Thyroid gland (tissue), 4 donors: ENCODE results near the gene PTX3. TPM values are rescaled to one million over a fixed set of nuclear protein-coding genes. Genes with fewer than 3 reads are reported as not detected.

Experiments used
- DNase-seq, 2 donors: peaks; one replicate each; pipeline ENCODE4 v3.0.0-alpha.2; 2019
- H3K27ac ChIP-seq, 3 donors: fragments of 200-600 bp; sonication (generic); 1 replicate in 2 of 3; 2 replicates in 1 of 3; pipeline ENCODE4 v1.5.1; 2016 to 2019; ENCODE audit warnings: mild to moderate bottlenecking in 1 of 3, moderate library complexity in 1 of 3
- H3K27me3 ChIP-seq: fragments of 200-600 bp; sonication (generic); one replicate; pipeline ENCODE4 v1.5.1; 2019
- H3K36me3 ChIP-seq, 2 donors: fragments of 200-600 bp; sonication (generic); one replicate each; pipeline ENCODE4 v1.5.1; 2016 to 2019
- H3K4me1 ChIP-seq, 2 donors: fragments of 200-600 bp; sonication (generic); one replicate each; pipeline ENCODE4 v1.5.1; 2017 to 2019
- H3K4me3 ChIP-seq, 3 donors: fragments of 200-600 bp; sonication (generic); replicated peaks in 1 of 3; 1 replicate in 2 of 3; 2 replicates in 1 of 3; pipeline ENCODE4 v1.5.1; 2016; ENCODE audit warnings: mild to moderate bottlenecking in 1 of 3
- H3K9me3 ChIP-seq: fragments of 200-600 bp; sonication (generic); one replicate; pipeline ENCODE4 v1.5.1; 2017
- POLR2A ChIP-seq, 2 donors: fragments of 450-650 bp; IDR thresholded peaks; one replicate each; pipeline ENCODE4 v1.6.1; 2017; ENCODE audit warnings: antibody characterized with exemption in 2 of 2, mild to moderate bottlenecking in 2 of 2, moderate library complexity in 1 of 2
- WGBS, 2 donors: methylation state at CpG; one replicate each; pipeline ENCODE4 v1.1.5; 2017; 5-methylcytosine and 5-hydroxymethylcytosine counted together
- intact Hi-C: fragments of 100-400 bp; cut with DNase I; formaldehyde crosslinking; loops from one replicate; pipeline ENCODE4 v1.15.1; 2023
- total RNA-seq, 4 donors: library from RNA; depleted of rRNA; stranded (reverse); fragments of >200 nt; gene quantifications; one replicate each; pipeline ENCODE4 v1.2.3, GENCODE V29; 2016
- TF ChIP-seq, protein P1 (sequence below), 6 experiments: fragments of 200-600 bp in 3 of 6; fragments of 450-650 bp in 3 of 6; sonication (generic) in 3 of 6; IDR thresholded peaks; one replicate each; pipeline ENCODE4 v1.5.1; 2016 to 2019; ENCODE audit warnings: antibody characterized with exemption in 6 of 6, mild to moderate bottlenecking in 2 of 6, inconsistent platforms in 1 of 6, moderate library complexity in 1 of 6

The PTX3 gene
- total RNA-seq, 4 donors from 2014 or later = 0.88 to 19.8 (median 6.6) TPM

DNA sequence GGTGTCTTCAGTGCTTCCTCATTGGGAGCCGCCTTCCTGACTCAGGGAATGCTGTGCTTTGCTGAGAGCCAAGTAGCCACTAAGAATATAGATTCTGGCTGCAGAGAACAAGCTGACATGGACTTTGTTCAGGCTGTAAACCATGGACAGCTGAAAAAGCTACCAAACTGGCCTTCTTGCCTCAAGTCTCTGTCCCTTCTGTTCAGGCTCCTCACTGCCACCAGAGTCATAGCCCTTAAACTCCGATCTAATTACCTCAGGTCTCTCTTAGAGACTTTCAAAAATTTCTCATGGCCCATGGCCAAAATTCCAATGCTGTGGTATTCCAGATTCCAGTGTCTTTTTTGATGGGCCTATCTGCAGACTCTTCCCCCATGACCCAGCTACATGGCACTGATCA is 19.4 kb upstream of the PTX3 start:
- H3K27ac ChIP-seq = no peak overlapping the region
- H3K4me1 ChIP-seq = no peaks in the 10 kb centered on the region
- no peaks in the 10 kb centered on the region for H3K27me3 ChIP-seq
- no peak overlapping the region for H3K4me3 ChIP-seq
- H3K36me3 ChIP-seq = no peaks in the 10 kb centered on the region
- no peak for TF ChIP-seq POLR2A (IDR thresholded peaks at IDR 0.05)
- TF ChIP-seq, protein P1, sequence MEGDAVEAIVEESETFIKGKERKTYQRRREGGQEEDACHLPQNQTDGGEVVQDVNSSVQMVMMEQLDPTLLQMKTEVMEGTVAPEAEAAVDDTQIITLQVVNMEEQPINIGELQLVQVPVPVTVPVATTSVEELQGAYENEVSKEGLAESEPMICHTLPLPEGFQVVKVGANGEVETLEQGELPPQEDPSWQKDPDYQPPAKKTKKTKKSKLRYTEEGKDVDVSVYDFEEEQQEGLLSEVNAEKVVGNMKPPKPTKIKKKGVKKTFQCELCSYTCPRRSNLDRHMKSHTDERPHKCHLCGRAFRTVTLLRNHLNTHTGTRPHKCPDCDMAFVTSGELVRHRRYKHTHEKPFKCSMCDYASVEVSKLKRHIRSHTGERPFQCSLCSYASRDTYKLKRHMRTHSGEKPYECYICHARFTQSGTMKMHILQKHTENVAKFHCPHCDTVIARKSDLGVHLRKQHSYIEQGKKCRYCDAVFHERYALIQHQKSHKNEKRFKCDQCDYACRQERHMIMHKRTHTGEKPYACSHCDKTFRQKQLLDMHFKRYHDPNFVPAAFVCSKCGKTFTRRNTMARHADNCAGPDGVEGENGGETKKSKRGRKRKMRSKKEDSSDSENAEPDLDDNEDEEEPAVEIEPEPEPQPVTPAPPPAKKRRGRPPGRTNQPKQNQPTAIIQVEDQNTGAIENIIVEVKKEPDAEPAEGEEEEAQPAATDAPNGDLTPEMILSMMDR (IDR thresholded peaks at IDR 0.05) = no peak
- no peaks in the 10 kb centered on the region for H3K9me3 ChIP-seq
- WGBS, 2 donors = 88 to 94% methylated on average over 2 of the region's 2 CpGs
- intact Hi-C loops = no loop called here
- no peak for DNase-seq

DNA sequence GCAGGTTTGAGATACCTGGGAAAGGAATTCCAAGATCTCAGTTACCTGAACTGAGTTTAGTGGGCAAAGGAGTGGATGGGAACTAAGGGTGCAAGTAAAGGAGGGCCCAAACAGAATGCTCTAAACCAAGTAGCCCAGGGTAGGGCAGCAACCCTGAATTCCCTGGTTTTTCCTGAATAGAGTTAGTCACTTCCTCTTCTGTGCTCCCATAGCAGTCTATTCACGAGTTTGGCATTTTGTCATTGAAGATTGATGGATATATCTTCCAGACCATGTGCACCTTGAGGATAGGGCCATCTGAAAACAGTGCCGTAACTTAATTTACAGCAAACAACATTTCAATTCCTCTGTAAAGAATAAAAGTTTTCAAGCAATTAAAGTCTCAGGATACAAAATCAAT is 18.5 kb upstream of the PTX3 start:
- no peak overlapping the region for H3K27ac ChIP-seq
- DNase-seq = no peak
- 80 to 91% methylated on average over 2 of the region's 2 CpGs for WGBS, 2 donors
- H3K9me3 ChIP-seq = no peaks in the 10 kb centered on the region
- H3K36me3 ChIP-seq = no peaks in the 10 kb centered on the region
- intact Hi-C loops = no loop called here
- H3K4me1 ChIP-seq = no peaks in the 10 kb centered on the region
- TF ChIP-seq, protein P1 (IDR thresholded peaks at IDR 0.05) = no peak
- TF ChIP-seq POLR2A (IDR thresholded peaks at IDR 0.05) = no peak
- H3K27me3 ChIP-seq = no peaks in the 10 kb centered on the region
- H3K4me3 ChIP-seq = no peak overlapping the region

DNA sequence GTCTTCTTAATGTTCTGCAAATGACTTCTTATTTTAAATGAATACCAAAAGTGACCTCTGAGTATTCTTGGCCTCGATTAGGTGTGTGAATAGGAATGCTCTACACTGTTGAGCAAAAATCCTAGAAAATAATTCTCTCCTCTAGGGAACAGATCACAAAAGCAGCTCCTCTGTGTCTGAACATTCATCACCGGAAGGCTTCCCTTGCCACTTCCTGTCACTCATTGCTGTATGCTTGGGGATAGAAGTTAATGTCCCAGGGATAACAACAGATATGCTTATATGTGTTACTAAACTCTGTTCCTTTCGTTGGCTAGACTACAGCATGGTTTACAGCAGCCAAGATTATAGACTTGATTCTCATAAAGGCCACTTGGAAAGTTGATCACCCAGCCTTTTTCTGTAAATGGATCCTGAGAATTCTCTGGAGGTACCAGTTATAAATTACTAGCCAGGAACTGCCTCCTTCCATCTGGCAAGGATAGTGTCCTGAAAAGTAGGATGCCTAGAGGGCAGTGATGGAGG is 16.0 kb upstream of the PTX3 start:
- intact Hi-C loops = no loop called here
- no peak for DNase-seq
- no peaks in the 10 kb centered on the region for H3K27me3 ChIP-seq
- WGBS, 2 donors = 67 to 70% methylated on average over 3 of the region's 3 CpGs
- H3K27ac ChIP-seq = no peak overlapping the region
- H3K9me3 ChIP-seq = no peaks in the 10 kb centered on the region
- no peak overlapping the region for H3K4me3 ChIP-seq
- no peaks in the 10 kb centered on the region for H3K36me3 ChIP-seq
- no peaks in the 10 kb centered on the region for H3K4me1 ChIP-seq
- TF ChIP-seq, protein P1 (IDR thresholded peaks at IDR 0.05) = no peak
- TF ChIP-seq POLR2A (IDR thresholded peaks at IDR 0.05) = no peak

DNA sequence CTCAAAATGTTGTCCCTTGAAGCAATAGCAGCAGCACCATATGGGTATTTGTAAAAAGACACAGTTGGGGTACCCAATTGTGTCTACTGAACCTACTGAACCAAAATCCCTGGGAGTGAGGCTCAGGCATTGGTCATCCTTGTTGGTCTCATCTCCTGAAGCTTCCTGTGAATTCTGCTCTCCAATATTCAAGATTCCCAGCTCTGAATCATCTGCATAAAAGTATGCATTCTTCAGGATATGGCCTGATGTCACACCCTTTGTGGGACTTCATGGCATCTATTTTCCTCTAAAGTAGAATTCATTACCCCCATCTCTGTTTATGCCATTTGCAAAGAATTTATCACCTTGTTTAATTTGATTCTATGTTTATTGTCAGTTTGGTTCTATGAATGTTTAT is 13.3 kb upstream of the PTX3 start:
- Histone ChIP-seq H3K4me1 (no peaks in the 10 kb centered on the region), H3K4me3 (no peak overlapping the region), H3K27ac (no peak overlapping the region), H3K36me3 (no peaks in the 10 kb centered on the region), H3K27me3 (no peaks in the 10 kb centered on the region), H3K9me3 (no peaks in the 10 kb centered on the region)
- no peak for TF ChIP-seq POLR2A (IDR thresholded peaks at IDR 0.05)
- TF ChIP-seq, protein P1 (IDR thresholded peaks at IDR 0.05) = no peak
- intact Hi-C loops = no loop called here
- no peak for DNase-seq

DNA sequence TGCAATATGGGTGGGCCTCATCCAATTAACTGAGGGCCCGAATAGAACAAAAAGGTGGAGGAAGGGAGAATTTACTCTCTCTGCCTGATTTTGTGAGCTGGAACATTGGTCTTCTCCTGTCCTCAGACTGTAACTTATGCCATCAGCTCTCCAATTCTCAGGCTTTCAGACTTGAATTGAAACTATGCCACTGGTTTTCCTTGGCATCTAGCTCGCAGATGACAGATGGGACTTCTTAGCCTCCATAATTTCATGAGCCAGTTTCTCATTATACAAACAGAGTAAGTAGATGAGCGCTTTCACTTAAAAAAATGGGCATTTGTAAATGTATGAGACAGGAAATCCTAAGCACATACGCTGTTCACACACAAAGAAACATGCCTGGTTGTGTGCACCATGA is 8.7 kb upstream of the PTX3 start:
- 77 to 87% methylated on average over 4 of the region's 4 CpGs for WGBS, 2 donors
- Histone ChIP-seq H3K4me3 (no peak overlapping the region), H3K27me3 (no peaks in the 10 kb centered on the region), H3K27ac (no peak overlapping the region), H3K4me1 (no peaks in the 10 kb centered on the region), H3K36me3 (no peaks in the 10 kb centered on the region), H3K9me3 (no peaks in the 10 kb centered on the region)
- intact Hi-C loops = no loop called here
- TF ChIP-seq, protein P1 (IDR thresholded peaks at IDR 0.05) = no peak
- no peak for TF ChIP-seq POLR2A (IDR thresholded peaks at IDR 0.05)
- no peak for DNase-seq
